Activated T-helper 2 cell treated with anti-CD3 and anti-CD28 coated beads, Interferon-gamma antibody, Interleukin-2, Interleukin-4, amounts not matched to agents 10 μg/mL and 5 μg/mL and 100 μg/mL, durations not matched to agents 14 hours and 24 hours and 36 hours (primary cell): ENCODE measurements around the gene MRGPRE. TPM values are rescaled to one million over a fixed set of nuclear protein-coding genes. Genes with fewer than 3 reads are reported as not detected.
"Not testable (repeated sequence)": the region's sequence is repeated elsewhere in the genome, so short reads cannot be mapped to it uniquely, and the experiment has no call there.

Experiments used
- DNase-seq: peaks from one replicate; pipeline ENCODE4 v3.0.0; 2021; ENCODE audit warnings: low spot score
- H3K27ac Mint-ChIP-seq: one replicate; pipeline ENCODE4 v1.8.0; 2021; ENCODE audit warnings: mixed read lengths
- H3K27me3 Mint-ChIP-seq: one replicate; pipeline ENCODE4 v1.8.0; 2021; ENCODE audit warnings: low read depth, mixed read lengths
- H3K36me3 Mint-ChIP-seq: one replicate; pipeline ENCODE4 v1.8.0; 2021; ENCODE audit warnings: low read depth, mixed read lengths
- H3K4me1 Mint-ChIP-seq: one replicate; pipeline ENCODE4 v1.8.0; 2021; ENCODE audit warnings: low read depth, mixed read lengths
- H3K4me3 Mint-ChIP-seq: one replicate; pipeline ENCODE4 v1.8.0; 2021; ENCODE audit warnings: low read depth, mild to moderate bottlenecking, moderate library complexity, mixed read lengths
- H3K9me3 Mint-ChIP-seq: one replicate; pipeline ENCODE4 v1.8.0; 2021; ENCODE audit warnings: mixed read lengths
- intact Hi-C: fragments of 100-400 bp; cut with micrococcal nuclease; formaldehyde crosslinking; loops from one replicate; pipeline ENCODE4 v1.15.1; 2023
- total RNA-seq: library from RNA; stranded (reverse); gene quantifications from 2 replicates; pipeline ENCODE4 v1.2.3, GENCODE V29; 2022

MRGPRE gene
- not detected in 2 replicates for total RNA-seq

- intact Hi-C loops, result no loop called here
- peaks cover 13% of the 10 kb centered on the region for H3K27me3 Mint-ChIP-seq
Measured at GRCh38 chr11:3231851-3232744, at the start of gene MRGPRE. Gene MRGPRE, minus strand, starts transcription at chr11:3232417. Its CDS starts 3,618 bp downstream, at chr11:3228799.

GRCh38 chr11:3281146-3281545 is 48.9 kb upstream of the MRGPRE start:
- H3K9me3 Mint-ChIP-seq, intact Hi-C loops, DNase-seq, H3K4me3 Mint-ChIP-seq, H3K27ac Mint-ChIP-seq, H3K36me3 Mint-ChIP-seq, H3K4me1 Mint-ChIP-seq, H3K27me3 Mint-ChIP-seq: not testable (repeated sequence)

More at GRCh38 chr11:3231851-3232744, at the start of gene MRGPRE:
- no peaks in the 10 kb centered on the region for H3K9me3 Mint-ChIP-seq
- no peaks in the 10 kb centered on the region for H3K36me3 Mint-ChIP-seq
- H3K27ac Mint-ChIP-seq, result no peak within 1 kb of the TSS
- no peak for DNase-seq
- H3K4me1 Mint-ChIP-seq, result no peaks in the 10 kb centered on the region
- no peak within 1 kb of the TSS for H3K4me3 Mint-ChIP-seq

- not testable (repeated sequence) for H3K27me3 Mint-ChIP-seq
Measured at GRCh38 chr11:3280662-3281061, 48.4 kb upstream of the MRGPRE start.

GRCh38 chr11:3278922-3279321 is 46.7 kb upstream of the MRGPRE start:
- DNase-seq, H3K27me3 Mint-ChIP-seq, H3K27ac Mint-ChIP-seq, H3K9me3 Mint-ChIP-seq, H3K36me3 Mint-ChIP-seq, H3K4me1 Mint-ChIP-seq, H3K4me3 Mint-ChIP-seq, intact Hi-C loops: not testable (repeated sequence)

More at GRCh38 chr11:3280662-3281061, 48.4 kb upstream of the MRGPRE start:
- H3K4me1 Mint-ChIP-seq, H3K9me3 Mint-ChIP-seq, H3K36me3 Mint-ChIP-seq, H3K27ac Mint-ChIP-seq, H3K4me3 Mint-ChIP-seq, DNase-seq, intact Hi-C loops: not testable (repeated sequence)

GRCh38 chr11:3273629-3274028 is 41.4 kb upstream of the MRGPRE start:
- not testable (repeated sequence) for H3K27ac Mint-ChIP-seq, H3K36me3 Mint-ChIP-seq, H3K4me3 Mint-ChIP-seq

GRCh38 chr11:3262548-3262947 is 30.3 kb upstream of the MRGPRE start:
- intact Hi-C loops, H3K36me3 Mint-ChIP-seq: not testable (repeated sequence)

More at GRCh38 chr11:3273629-3274028, 41.4 kb upstream of the MRGPRE start:
- H3K27me3 Mint-ChIP-seq, intact Hi-C loops, H3K4me1 Mint-ChIP-seq, H3K9me3 Mint-ChIP-seq, DNase-seq: not testable (repeated sequence)

GRCh38 chr11:3261831-3262230 is 29.6 kb upstream of the MRGPRE start:
- H3K27ac Mint-ChIP-seq, DNase-seq, H3K4me1 Mint-ChIP-seq: not testable (repeated sequence)

More at GRCh38 chr11:3262548-3262947, 30.3 kb upstream of the MRGPRE start:
- H3K9me3 Mint-ChIP-seq, H3K4me1 Mint-ChIP-seq, H3K27me3 Mint-ChIP-seq, DNase-seq, H3K27ac Mint-ChIP-seq, H3K4me3 Mint-ChIP-seq: not testable (repeated sequence)

GRCh38 chr11:3257509-3257908 is 25.3 kb upstream of the MRGPRE start:
- H3K27ac Mint-ChIP-seq, H3K36me3 Mint-ChIP-seq, H3K27me3 Mint-ChIP-seq, H3K9me3 Mint-ChIP-seq, H3K4me3 Mint-ChIP-seq, intact Hi-C loops, DNase-seq, H3K4me1 Mint-ChIP-seq: not testable (repeated sequence)

More at GRCh38 chr11:3261831-3262230, 29.6 kb upstream of the MRGPRE start:
- H3K27me3 Mint-ChIP-seq, H3K9me3 Mint-ChIP-seq, H3K4me3 Mint-ChIP-seq, intact Hi-C loops, H3K36me3 Mint-ChIP-seq: not testable (repeated sequence)

GRCh38 chr11:3255241-3255640 is 23.0 kb upstream of the MRGPRE start:
- DNase-seq, intact Hi-C loops, H3K27me3 Mint-ChIP-seq, H3K4me3 Mint-ChIP-seq, H3K9me3 Mint-ChIP-seq, H3K27ac Mint-ChIP-seq, H3K4me1 Mint-ChIP-seq, H3K36me3 Mint-ChIP-seq: not testable (repeated sequence)

- H3K27ac Mint-ChIP-seq, H3K4me1 Mint-ChIP-seq, intact Hi-C loops, H3K36me3 Mint-ChIP-seq, H3K27me3 Mint-ChIP-seq, H3K4me3 Mint-ChIP-seq, DNase-seq, H3K9me3 Mint-ChIP-seq: not testable (repeated sequence)
Measured at GRCh38 chr11:3254773-3255172, 22.6 kb upstream of the MRGPRE start.

GRCh38 chr11:3245071-3245470 is 12.9 kb upstream of the MRGPRE start:
- DNase-seq, result no peak
- H3K27ac Mint-ChIP-seq, result no peak overlapping the region
- no peaks in the 10 kb centered on the region for H3K4me1 Mint-ChIP-seq
- intact Hi-C loops, result no loop called here
- no peak overlapping the region for H3K4me3 Mint-ChIP-seq
- no peaks in the 10 kb centered on the region for H3K9me3 Mint-ChIP-seq
- H3K27me3 Mint-ChIP-seq, result peaks cover 3% of the 10 kb centered on the region
- H3K36me3 Mint-ChIP-seq, result no peaks in the 10 kb centered on the region

GRCh38 chr11:3243880-3244279 is 11.7 kb upstream of the MRGPRE start:
- Mint-ChIP-seq H3K4me1 (no peaks in the 10 kb centered on the region), H3K27me3 (peaks cover 3% of the 10 kb centered on the region), H3K4me3 (no peak overlapping the region), H3K9me3 (no peaks in the 10 kb centered on the region), H3K36me3 (no peaks in the 10 kb centered on the region), H3K27ac (no peak overlapping the region)
- intact Hi-C loops, result no loop called here
- DNase-seq, result no peak

GRCh38 chr11:3237119-3237518 is 4.9 kb upstream of the MRGPRE start:
- peaks cover 13% of the 10 kb centered on the region for H3K27me3 Mint-ChIP-seq
- DNase-seq, result no peak
- H3K9me3 Mint-ChIP-seq, result no peaks in the 10 kb centered on the region
- intact Hi-C loops, result no loop called here
- H3K36me3 Mint-ChIP-seq, result no peaks in the 10 kb centered on the region
- H3K4me3 Mint-ChIP-seq, result no peak overlapping the region
- no peak overlapping the region for H3K27ac Mint-ChIP-seq
- no peaks in the 10 kb centered on the region for H3K4me1 Mint-ChIP-seq
